ENCODE results near the gene HEG1.

Gene HEG1

DNA sequence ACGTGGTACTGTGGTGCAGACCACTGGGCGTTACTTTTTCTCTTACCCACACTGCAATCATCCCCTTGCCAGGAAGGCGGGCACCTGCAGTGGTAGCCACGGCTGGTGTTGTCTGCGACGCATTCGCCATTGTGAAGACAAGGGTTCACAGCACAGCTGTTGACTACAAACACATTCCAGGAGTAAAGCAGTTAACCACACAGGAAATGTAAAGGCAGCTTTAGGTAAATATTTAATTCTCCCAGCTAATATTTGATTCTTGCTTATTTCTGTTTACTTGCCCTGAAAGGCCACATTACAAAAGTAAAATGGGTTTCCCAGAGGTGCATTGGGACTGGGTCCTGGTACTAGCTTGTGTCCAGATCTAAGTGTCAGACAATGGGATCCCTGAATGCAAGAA is 45.4 kb downstream of the HEG1 start:
- DNase-seq: no peak

DNA sequence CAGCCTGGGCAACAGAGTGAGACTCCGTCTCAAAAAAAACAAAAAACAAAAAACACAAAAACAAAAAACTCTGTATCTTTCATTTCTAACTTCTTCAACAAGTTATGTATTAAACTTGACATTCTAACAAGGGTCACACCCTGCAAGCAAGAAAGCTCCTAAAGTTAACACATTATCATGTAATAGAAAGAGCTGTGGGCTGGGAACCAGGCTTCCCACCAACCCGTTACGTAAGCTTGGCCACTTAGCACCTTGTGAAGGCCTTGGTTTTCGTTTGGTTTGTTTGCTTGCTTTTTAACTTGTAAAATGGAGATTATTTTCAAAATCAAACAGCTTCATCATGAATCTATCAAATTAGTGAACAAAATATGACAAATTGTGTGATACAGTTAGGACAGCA is 47.0 kb downstream of the HEG1 start:
- no peak for DNase-seq

DNA sequence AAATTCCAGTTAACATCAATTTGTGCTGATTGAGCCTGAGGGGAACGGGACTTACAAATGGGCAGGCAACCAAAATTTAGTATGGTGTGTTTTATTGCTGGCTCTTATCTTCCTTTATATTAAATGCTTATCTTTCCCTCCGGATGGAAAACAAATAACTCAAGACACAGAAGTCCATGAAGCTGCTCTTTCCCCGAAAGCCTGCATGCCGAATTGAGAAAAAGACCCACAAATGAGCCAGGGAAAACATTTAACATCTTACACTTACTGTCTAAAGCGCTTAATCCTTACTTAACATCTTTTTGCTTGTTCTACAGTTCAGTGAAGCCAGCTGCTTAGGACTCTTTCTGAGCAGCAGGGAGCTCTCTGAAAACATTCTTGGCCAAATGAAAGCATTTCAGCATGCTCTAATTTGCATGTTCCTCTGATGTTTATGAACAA is 49.5 kb downstream of the HEG1 start:
- no peak for DNase-seq

DNA sequence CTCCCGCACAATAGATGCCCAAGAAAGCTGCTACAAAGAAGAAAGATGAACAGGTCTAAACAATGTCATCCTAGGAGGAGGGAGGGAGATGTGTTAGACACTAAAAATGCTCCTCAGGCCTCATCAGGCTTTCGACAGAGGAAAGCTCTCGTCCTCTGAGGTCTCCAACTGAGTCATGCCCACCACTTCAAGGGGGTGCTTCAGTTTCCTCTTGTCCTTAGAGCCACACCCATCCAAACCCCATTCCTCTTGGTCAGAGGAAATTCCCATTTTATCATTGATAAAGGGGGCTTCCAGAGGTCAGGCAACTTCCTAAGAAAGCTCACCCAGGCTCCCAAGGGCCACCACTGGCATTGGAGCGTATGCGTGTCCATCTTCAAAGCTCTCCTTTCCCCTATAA is 50.1 kb downstream of the HEG1 start:
- no peak for DNase-seq

DNA sequence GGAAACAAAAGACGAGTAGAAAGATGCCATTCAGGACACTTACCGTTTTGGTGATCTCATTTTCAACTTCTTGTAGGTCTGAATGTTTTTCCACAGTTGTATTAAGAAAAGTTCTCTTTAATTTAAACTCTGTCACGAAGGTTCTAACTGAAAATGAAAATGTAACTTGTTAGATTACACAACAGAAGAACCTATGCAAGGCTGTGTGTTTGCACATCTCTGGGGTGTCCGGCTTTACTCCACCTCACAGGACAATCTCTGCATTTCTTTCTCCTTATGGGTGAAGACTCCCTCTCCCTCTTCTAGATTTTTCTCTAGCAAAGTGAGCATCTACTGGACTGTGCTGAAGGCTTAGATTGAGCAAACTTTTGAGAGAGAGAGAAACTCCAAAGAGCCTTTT is 50.6 kb downstream of the HEG1 start:
- no peak for DNase-seq

DNA sequence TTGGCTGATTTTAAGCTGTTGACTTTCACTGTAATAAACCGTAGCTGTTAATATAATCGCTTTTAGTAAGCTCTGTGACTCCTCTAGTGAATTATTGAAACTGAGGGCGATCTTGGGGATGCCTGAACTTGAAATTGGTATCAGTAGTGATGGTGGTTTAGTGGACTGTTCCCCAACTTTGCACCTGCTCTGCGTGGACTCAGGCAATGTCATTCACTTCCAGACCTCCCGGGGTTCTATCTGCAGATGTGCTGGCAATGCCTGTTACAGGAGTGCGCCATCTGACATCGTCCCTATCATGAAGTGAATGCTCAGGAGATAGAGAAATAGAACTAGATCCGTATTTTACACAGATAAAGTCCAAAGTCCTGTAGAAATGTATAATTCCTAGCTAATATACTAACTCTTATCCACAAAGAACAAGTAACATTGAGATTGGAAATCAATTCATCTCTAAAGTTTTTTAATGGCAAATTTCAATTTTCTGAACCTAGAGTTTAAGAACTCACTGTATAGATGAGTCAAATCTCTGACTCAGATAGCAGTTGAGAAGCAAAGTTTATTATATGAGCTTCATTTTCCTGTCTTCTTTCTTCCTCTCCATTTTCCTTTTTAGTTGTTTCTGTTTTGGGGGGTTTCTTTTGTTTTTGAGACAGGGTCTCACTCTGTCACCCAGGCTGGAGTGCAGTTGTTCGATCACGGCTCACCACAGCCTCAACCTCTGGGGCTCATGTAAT is 51.8 kb downstream of the HEG1 start:
- DNase-seq: no peak

DNA sequence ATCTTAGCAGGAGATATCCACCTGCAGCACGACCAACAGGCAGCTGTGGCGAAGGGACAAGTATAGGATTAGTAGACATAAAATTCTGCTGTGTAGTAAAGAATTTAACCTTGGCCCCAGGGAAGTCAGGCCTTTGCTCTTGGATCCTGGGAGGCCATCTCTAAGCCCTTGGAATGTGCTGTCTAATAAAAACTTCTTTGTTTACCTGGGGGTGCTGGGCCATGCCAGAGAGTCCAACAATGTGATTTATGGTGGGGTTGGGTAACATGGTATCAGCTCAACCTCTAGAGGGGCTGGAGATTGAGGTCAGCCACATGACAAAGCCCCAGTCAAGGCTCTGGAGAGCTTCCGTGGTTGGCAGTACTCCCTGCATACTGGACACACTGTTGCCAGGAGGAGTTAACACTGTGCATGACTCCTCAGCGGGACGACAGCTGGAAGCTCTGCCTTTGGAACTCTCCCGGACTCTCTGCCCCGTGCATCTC is 52.4 kb downstream of the HEG1 start:
- DNase-seq: peak; percentile 48

DNA sequence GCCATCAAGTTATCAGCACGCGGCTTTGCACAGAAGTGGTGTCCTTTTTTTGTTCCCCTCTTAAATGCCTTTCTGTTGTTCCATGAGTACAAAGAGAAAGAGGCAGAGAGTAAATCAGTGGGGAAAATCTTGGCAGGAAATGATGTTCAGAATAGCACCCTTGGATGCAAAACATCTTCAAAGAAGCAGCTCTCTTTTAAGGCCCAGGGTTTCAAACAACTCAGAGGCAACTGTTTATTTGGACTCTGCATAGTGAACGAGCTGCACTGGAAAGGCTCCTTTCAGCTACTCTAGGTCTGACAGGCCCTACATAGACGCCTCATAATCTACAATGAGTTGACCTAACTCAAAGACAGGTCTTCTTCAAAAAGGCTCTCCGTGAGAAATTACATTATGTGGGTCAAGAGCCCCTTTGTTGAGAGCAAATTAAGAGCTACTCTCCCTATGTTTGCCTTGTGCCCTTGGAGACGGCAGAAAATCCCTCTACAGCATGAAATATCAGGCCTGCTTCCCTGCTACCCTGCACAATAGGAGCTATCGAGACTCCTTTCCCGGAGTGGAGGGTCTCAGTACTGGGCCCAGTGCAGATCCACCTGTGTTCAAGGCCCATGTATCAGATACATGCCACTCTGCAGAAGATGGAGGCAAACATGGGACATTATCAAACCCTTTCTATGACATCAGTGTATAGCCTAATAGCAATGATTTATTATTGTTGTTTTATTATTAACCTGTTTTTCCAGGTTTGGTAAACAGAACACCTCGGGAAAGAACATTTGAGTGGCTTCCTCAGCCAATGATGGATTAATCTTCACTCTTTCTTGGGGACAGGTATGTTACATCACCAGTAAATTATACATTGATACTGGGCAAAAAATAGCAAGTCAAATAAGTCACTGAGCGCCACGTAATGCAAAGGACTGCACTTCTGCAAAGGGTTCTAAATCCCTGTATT is 53.1 kb downstream of the HEG1 start:
- DNase-seq: no peak

DNA sequence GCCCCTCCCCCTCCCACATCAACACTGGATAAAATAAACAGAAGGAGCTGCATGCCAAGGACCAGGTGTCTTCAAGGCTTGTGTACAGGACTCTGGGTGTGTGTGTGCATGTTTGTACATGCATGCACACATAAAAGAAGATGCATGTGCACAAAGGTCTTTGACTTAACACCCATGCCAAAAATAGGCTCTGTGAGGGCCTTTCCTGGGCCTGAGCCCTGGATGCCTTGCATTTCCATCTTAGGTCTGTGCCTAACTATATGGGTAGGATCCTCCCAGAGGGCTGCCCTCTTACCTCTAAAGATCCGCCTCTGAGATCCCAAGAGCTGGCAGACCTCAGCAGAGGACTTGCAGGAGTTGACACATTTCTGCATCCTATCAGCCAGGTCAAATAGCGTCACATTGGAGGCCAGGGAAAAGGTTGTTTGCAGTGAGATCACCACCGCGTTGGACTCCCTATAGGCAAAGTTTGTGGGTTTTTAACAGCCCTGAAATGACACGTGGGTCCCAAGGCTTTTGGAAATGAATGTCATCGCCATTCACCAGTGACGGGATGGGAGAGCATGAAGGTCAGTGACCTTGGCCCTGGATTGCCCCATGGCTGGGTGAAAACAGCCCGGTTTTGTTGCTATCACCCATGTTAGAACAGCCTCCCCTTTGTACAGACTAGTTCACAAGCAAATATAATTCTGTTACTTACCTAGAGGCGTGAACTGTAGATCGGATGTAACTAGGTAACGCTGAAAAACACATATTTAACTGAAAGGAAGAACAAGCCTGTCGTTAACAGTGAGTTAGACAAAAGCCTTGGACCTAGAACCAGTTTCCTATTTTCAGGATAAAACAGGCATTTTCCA is 54.0 kb downstream of the HEG1 start:
- DNase-seq: no peak

DNA sequence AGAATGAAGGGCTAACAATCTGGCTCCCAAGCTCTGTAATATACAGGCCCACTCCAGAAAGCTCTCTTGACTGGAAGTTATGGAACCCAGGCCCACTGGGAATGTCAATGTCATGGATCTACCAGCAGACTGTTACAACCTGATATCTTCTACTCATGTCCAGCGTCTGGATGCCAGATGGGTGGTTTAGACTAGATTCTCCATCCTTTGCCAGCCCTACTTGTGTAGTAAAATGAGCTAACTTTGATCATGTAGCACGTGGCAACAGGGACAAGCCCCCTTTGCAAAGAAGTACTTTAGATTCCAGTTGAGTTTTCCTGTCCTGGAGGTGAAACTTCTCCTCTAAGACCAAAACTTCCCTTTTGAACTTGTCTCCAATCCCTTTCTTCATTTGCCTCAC is 55.1 kb downstream of the HEG1 start:
- no peak for DNase-seq

DNA sequence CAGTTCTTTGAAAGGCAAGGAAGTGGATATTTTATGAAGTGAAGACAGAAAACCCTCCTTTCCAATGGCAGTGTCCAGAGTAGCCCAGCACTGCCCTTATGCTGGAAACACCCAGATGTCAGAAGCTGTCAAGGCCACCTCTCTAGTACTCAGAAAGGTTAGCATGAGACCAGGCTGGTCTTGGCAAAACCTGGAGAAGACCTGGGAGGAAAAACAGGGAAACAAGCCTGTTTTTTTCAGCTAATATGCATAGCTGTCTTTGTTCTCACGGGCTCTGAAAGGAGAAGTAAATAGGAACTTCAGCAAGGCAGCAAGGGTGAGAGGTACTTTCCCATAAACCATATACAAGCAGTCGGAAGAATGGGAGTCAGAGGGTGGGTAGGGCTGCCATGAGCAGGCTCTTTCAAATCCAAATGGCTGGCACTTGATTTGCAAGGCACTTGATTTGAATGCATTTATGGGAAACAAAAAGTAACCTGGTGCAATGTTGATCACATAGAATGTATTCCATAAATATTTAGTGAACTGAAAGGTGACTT is 55.8 kb downstream of the HEG1 start:
- DNase-seq: no peak

DNA sequence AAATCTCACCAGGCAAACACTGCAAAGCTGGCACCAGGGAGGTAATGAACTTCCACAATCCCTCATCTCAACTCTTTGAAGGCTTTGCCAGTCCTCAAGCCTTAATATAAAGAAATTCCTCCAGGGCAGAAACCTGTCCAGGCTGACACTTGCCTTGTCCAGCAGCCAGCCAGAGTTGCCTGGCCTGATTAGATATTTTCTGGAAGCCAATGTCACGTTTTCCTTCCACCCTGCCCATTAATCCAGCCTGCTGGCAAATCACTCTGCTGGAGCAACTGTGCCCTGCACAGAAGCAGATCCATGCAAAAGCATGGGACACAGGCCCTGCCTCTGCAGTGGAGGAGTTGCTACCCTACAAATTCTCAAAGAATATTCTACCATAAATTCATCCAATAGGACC is 56.5 kb downstream of the HEG1 start:
- no peak for DNase-seq

DNA sequence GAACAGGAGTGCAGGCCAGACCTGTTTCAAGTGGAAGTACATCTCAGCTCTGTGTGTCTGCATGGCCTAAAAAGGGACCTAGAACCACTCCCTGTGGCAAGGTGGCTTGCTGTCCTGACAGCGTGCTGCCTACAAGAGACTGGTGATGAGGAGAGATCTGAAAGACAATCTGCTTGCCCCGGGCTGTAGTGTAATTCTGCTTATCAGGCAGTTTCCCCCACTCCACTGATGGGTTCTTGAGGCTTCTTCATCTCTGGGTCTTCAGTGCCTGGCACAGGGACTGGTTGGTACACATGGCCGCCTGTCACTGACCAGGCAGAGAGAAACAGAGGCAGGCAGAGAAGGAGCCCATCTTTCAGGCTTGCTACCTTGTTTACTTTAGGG is 57.6 kb downstream of the HEG1 start:
- no peak for DNase-seq

DNA sequence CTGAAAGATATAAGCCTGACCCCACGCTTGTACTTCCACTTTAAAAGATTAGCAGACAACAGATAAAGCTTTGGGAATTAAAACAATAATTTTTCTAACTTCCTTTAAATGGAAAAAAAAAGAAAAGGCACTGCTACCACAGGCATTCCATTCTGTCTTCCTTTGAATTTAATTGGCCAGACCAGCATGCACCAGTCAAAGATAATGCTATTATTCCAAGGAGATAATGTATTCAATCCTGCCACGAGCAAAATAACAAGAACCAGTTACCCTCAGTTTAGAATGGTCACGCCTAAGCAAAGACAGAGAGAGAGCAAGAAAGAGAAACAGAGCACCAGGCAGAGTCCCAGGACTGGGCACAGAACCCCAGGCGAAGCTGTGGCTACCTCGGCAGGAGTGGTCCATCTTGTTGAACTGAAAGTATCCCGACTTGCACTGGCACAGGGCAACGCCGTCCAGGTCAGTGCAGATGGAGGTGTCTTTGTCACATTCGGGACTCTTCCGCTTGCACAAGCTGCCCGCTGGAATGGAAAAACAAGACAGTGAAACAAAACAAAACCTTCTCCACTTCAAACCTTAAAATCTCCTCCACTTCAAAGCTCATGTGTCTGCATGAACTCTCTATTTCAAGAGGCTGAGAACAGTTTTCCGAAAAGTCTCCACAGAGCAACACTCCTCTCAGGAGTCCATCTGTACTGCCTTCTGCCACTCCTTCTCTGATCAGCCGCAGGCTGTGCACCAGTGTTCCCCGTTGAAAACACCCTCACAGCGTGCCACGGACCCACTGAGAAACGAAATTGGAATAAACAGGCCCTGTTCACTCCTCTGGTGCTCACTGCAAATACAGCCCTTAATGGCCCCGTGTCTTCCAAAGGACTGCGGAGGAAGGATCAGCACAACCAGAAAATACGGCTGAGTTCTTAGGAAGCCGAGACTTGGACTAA is 58.2 kb downstream of the HEG1 start:
- no peak for DNase-seq

DNA sequence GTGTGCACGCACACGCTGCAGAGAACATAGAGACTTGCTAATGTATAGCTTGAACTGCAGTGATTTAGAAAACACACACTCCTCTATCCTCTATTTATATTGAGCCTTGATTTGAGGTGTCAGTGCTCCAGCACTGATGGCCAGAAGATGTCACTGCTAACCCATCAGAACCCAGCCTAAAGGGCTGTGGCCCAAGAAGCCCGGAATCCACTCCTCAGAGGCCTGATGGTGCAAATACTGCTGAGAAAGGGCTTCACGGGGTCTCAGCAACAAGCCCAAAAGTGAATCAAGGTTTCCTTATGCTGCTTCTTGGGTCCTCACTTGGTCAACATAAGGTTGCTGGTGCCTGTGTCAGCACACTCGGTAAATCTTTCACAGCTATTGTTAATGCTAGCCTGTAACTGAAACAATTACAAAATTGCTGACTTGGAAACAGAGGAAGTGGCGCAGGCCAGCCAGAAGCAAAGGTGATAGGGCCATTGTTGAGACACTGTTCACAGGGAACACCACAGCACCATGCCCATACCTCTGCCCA is 60.3 kb downstream of the HEG1 start:
- DNase-seq: peak; percentile 45

DNA sequence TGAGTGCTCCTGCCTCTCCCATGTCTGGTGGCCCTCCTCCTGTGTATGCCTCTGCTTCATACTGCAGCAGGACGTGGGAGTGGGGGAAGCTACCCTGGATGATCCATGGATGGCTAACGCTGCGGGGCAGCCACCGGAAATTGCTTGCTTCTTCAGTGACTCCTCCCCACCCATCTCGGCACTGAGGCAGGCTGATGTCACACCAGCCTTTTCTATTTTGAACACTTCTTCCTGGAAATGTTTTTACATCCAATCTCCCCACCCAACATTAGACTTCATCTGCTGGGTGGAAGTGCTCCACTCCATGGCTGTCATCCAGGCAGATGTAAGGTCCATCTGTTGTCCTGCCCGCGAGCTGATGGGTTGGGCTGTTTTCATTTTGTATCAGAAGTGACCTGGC is 62.3 kb downstream of the HEG1 start:
- DNase-seq: no peak

DNA sequence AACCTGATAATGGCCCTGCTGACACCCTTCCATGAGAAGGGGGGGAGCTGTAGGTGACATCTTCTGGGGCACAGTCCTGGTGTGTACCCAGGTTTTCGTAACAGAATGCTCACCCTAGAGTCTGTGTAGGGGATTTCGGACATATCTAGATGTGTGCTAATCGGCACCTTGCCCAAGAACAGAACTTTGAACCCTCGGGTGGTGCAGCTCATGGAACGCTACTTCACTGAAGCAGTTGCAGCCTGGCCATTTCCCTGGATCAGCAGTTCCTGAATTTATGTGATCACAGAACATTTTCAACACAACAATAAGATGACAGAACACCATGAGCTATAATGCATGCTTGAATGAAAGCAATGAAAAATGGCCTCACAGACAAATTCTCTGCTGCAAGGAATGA is 63.8 kb downstream of the HEG1 start:
- no peak for DNase-seq

DNA sequence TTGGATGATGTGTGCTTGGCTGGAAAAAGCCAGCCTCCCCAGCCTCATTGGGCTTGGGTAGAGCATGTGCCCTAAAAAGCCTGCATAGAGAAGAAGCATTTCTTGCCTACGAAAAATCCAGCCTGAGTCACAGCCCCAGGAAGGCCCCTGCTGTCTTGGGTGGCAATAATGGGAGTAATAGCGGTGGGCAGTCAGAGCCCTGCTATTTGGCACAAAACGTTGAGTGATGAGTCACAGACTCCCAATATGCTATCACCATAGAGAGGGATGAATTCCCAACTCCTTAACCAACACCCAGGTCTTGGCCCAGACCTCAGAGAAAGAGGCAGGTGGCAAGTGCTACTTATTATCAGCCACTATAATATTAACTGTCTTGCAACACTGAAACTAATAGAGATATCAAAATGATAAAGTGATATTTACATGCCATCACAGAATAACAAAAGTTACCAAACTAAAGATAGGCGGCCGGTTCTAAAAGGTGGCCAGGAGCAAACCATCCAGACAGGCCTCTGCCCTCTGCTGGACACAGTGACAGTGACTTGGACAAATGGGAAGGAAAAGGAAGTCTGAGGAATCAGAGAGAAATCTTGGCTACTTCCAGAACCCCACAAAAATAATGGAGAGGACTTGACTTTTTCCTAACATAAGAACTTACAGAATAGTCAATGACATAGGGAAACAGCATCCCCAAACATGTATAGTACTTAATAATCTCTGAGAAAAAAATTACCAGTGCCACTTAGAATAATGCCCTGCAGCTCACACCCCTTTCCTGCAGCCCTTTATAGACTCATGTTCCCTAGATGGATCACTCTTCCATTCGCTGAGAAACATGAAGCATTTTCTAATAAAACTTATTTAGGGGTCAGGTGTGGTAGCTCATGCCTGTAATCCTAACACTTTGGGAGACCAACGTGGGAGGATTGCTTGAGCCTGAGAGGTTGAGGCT is 69.3 kb downstream of the HEG1 start:
- peak; percentile 94 for DNase-seq

DNA sequence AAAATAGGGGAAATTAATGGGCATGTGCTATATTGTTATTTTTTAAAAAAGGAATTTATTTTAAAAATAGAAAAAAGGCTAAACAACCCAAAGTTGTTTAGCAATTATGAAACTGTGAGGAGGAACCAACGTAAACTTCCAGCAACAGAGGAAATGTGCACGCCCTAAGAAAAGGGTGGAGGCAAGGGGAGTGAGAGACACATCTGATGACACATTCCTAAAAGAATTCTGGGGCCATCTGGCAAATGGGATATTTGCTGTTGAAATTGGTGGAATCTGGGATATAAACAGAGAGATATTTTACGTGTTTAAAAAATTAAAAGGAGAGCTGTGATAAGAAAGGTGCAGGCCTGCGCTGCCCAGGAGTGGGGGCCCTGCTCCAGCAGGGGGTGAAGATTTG is 70.4 kb downstream of the HEG1 start:
- DNase-seq: peak; percentile 84

DNA sequence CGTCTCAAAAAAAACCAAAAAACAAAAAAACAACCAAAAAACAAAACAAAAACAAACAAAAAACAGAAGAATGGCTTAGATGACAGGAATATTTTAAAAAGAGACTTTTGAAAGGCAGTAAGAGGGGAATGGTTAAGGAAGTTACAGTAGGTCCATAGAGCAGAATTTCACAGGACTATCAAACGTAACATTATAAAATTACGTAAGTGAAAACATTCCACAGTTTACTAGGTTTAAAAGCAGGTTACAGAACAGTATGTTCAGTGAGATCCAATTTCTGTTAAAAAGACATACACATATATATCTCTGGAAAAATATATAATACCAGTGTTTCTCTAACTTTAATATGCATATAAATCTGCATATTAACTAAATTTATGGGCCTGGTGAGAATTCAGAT is 71.0 kb downstream of the HEG1 start:
- DNase-seq: no peak
